GM12878 (cell line): ENCODE measurements around the gene LRRC4. TPM values are rescaled to one million over a fixed set of nuclear protein-coding genes. Genes with fewer than 3 reads are reported as not detected.

Experiments used
- ATAC-seq: fragments of 200-7000 bp; cut with Tn5 transposase; 3 replicates; pipeline ENCODE4 v1.9.1; 2020; ENCODE audit warnings: mild to moderate bottlenecking, moderate library complexity
- BruUV-seq: library from RNA; stranded (reverse); fragments of 400-500 nt; replicated peaks from 2 replicates; lab custom pipeline; 2021; lab: Mats Ljungman, UMichigan
- CTCF ChIA-PET: fragments of 300-600 bp; sonication (Branson Sonifier 250); formaldehyde crosslinking; extraction: SDS; loops from one replicate; lab custom pipeline; 2021; ENCODE audit warnings: inconsistent platforms; lab: Yijun Ruan, JAX
- POLR2A ChIA-PET: fragments of 350-600 bp; formaldehyde crosslinking; extraction: SDS; loops from one replicate; lab custom pipeline; 2021; ENCODE audit warnings: inconsistent platforms; lab: Charles Lee
- RAD21 ChIA-PET: fragments of 300-600 bp; sonication (Branson Sonifier 250); formaldehyde crosslinking; loops from one replicate; lab custom pipeline; 2023; ENCODE audit warnings: antibody characterized with exemption; ENCODE audit not compliant: unreplicated experiment; lab: Charles Lee
- SMC1A ChIA-PET: fragments of 300-600 bp; sonication (Branson Sonifier 250); formaldehyde crosslinking; loops from one replicate; lab custom pipeline; 2023; ENCODE audit not compliant: unreplicated experiment, uncharacterized antibody; lab: Charles Lee
- DNase-seq: peaks from one replicate; pipeline ENCODE4 v3.0.0-alpha.2; 2011; ENCODE audit warnings: low read depth, low spot score
- FAIRE-seq: peaks from 3 replicates; lab custom pipeline; 2011; peaks lifted over from hg19 to GRCh38; lab: Jason Lieb, UNC
- H2AFZ ChIP-seq: 2 replicates; pipeline ENCODE4 v1.6.0; 2011; ENCODE audit warnings: low read depth, low read length, control low read depth; ENCODE audit not compliant: control insufficient read depth
- H3K27ac ChIP-seq: 2 replicates; pipeline ENCODE4 v1.5.1; 2011; ENCODE audit warnings: control low read depth; ENCODE audit not compliant: control insufficient read depth, insufficient read depth
- H3K27me3 ChIP-seq, 2 experiments: replicated peaks in 1 of 2; 2 replicates each; pipeline versions ENCODE4 v1.6.0 to v1.6.1; 2011; ENCODE audit warnings: low read length in 1 of 2; ENCODE audit not compliant: control insufficient read depth in 2 of 2, insufficient read depth in 2 of 2
- H3K36me3 ChIP-seq, 2 experiments: 2 replicates each; pipeline ENCODE4 v1.5.1; 2011; ENCODE audit warnings: low read length in 1 of 2; ENCODE audit not compliant: control insufficient read depth in 2 of 2, insufficient read depth in 2 of 2
- H3K4me1 ChIP-seq: 2 replicates; pipeline ENCODE4 v1.6.1; 2011; ENCODE audit warnings: mild to moderate bottlenecking, low read length, moderate library complexity, mixed read lengths; ENCODE audit not compliant: control insufficient read depth, insufficient read depth
- H3K4me2 ChIP-seq: 2 replicates; pipeline ENCODE4 v1.6.0; 2011; ENCODE audit warnings: control low read depth; ENCODE audit not compliant: control insufficient read depth, insufficient read depth
- H3K4me3 ChIP-seq: fragments of 200-600 bp; sonication (generic); 2 replicates; pipeline ENCODE4 v1.5.1; 2016
- H3K79me2 ChIP-seq: 2 replicates; pipeline ENCODE4 v1.6.0; 2011; ENCODE audit warnings: low read length; ENCODE audit not compliant: control insufficient read depth, insufficient read depth
- H3K9ac ChIP-seq: 2 replicates; pipeline ENCODE4 v1.8.0; 2011; ENCODE audit warnings: low read length, control low read depth, mixed read lengths; ENCODE audit not compliant: control insufficient read depth, insufficient read depth
- H3K9me3 ChIP-seq: replicated peaks from 3 replicates; pipeline ENCODE4 v1.5.1; 2011; ENCODE audit warnings: mild to moderate bottlenecking, low read length; ENCODE audit not compliant: control insufficient read depth, insufficient read depth
- H4K20me1 ChIP-seq: 2 replicates; pipeline ENCODE4 v1.6.0; 2011; ENCODE audit not compliant: control insufficient read depth, insufficient read depth
- BRCA1 ChIP-seq: IDR thresholded peaks from 2 replicates; pipeline ENCODE4 v1.6.1; 2011; ENCODE audit warnings: low read depth, low read length, improper control_type of control experiment
- EGR1 ChIP-seq, 2 experiments: IDR thresholded peaks; 1 replicate in 1 of 2; 2 replicates in 1 of 2; pipeline ENCODE4 v1.6.1; 2011 to 2012; ENCODE audit warnings: low read depth in 2 of 2, low read length in 2 of 2, borderline replicate concordance in 1 of 2, mild to moderate bottlenecking in 1 of 2, moderate library complexity in 1 of 2
- IRF3 ChIP-seq: fragments of 450-650 bp; IDR thresholded peaks from 2 replicates; pipeline ENCODE4 v1.6.1; 2014; ENCODE audit warnings: mild to moderate bottlenecking
- MAX ChIP-seq: IDR thresholded peaks from 2 replicates; pipeline ENCODE4 v1.6.1; 2012; ENCODE audit warnings: low read depth, low read length, improper control_type of control experiment
- MEF2B ChIP-seq: fragments of 450-650 bp; IDR thresholded peaks from 2 replicates; pipeline ENCODE4 v1.6.1; 2018; ENCODE audit warnings: mild to moderate bottlenecking, moderate library complexity; ENCODE audit not compliant: partially characterized antibody, poor library complexity, severe bottlenecking
- NFYB ChIP-seq: IDR thresholded peaks from 2 replicates; pipeline ENCODE4 v1.6.1; 2011; ENCODE audit warnings: low read depth, mild to moderate bottlenecking, low read length, improper control_type of control experiment, moderate library complexity; ENCODE audit not compliant: insufficient read depth
- NKRF ChIP-seq: fragments of 450-650 bp; conservative IDR thresholded peaks from 2 replicates; pipeline ENCODE4 v1.6.1; 2017; ENCODE audit warnings: mild to moderate bottlenecking, moderate library complexity
- POLR2A ChIP-seq: IDR thresholded peaks from 2 replicates; pipeline ENCODE4 v1.6.1; 2011; ENCODE audit warnings: low read depth, mild to moderate bottlenecking, low read length
- RAD21 ChIP-seq: IDR thresholded peaks from 2 replicates; pipeline ENCODE4 v1.6.1; 2011; ENCODE audit warnings: mild to moderate bottlenecking, low read depth, low read length, moderate library complexity; ENCODE audit not compliant: insufficient read depth
- SUZ12 ChIP-seq: fragments of 200-600 bp; sonication (generic); IDR thresholded peaks from one replicate; pipeline ENCODE4 v1.6.1; 2018; ENCODE audit warnings: antibody characterized with exemption, mild to moderate bottlenecking; ENCODE audit not compliant: unreplicated experiment
- ZNF24 ChIP-seq: fragments of 450-650 bp; IDR thresholded peaks from 2 replicates; pipeline ENCODE4 v1.6.1; 2017; ENCODE audit warnings: antibody characterized with exemption, mild to moderate bottlenecking
- ZNF622 ChIP-seq: fragments of 450-650 bp; IDR thresholded peaks from 2 replicates; pipeline ENCODE4 v1.6.1; 2017; ENCODE audit warnings: mild to moderate bottlenecking, inconsistent platforms
- WGBS: methylation state at CpG from one replicate; pipeline ENCODE4 v1.1.6; 2016; ENCODE audit warnings: low lambda C conversion rate; ENCODE audit not compliant: insufficient replicate concordance, insufficient coverage; ENCODE audit errors: missing lambda C conversion rate; 5-methylcytosine and 5-hydroxymethylcytosine counted together
- in situ Hi-C: fragments of 300-500 bp; cut with MboI; formaldehyde crosslinking; loops from 9 replicates; pipeline ENCODE4 v1.14.3; 2018; ENCODE audit warnings: mixed read lengths
- intact Hi-C: fragments of 100-400 bp; cut with micrococcal nuclease; formaldehyde crosslinking; loops from one replicate; pipeline ENCODE4 v1.14.2; 2022; ENCODE audit not compliant: unreplicated experiment
- polyA plus RNA-seq, 11 experiments: library from polyadenylated mRNA; depleted of rRNA in 4 of 11; unstranded in 6 of 11; stranded (reverse) in 5 of 11; fragments of >200 nt; fragmentation: Nextera tagmentation in 4 of 11; fragmentation: Illumina TruSeq in 1 of 11; extraction: Ambion mirVana in 4 of 11; extraction: Trizol in 1 of 11; gene quantifications; 1 replicate in 1 of 11; 2 replicates in 10 of 11; pipeline versions ENCODE4 v1.2.1 to v1.2.3, GENCODE V29; 2011 to 2016; ENCODE audit warnings: inconsistent platforms in 2 of 11, missing spikeins in 2 of 11, low read depth in 1 of 11
- total RNA-seq, 4 experiments: library from RNA; depleted of rRNA in 3 of 4; stranded (reverse); fragments of >200 nt in 3 of 4; fragmentation: Illumina TruSeq in 1 of 4; extraction: Trizol in 1 of 4; gene quantifications; 2 replicates each; pipeline versions ENCODE4 v1.2.1 to v1.2.3, GENCODE V29; 2013 to 2021

LRRC4 gene
- total and polyA plus RNA-seq, 10 of the 15 experiments (the other 5 are each of a cell fraction or from before 2014, with no cell fraction given) = 0.06 to 0.85 (median 0.12) TPM; not detected in 4

- RAD21 ChIA-PET = no interaction called here
- CTCF ChIA-PET = interaction anchor here (0.6 to 0.8 kb wide), 3 partner anchors 111 to 715 kb away, joined by 3 to 4 read pairs (median 3); no protein-coding TSS in a partner anchor
- no peak for FAIRE-seq
- peaks cover 1% of the 10 kb centered on the region; the same call in 1 of the 2 replicates for H3K4me1 ChIP-seq
- no peak overlapping the region for H3K4me3 ChIP-seq
- H3K4me2 ChIP-seq = no peak overlapping the region
- DNase-seq = no peak
- ATAC-seq = no peak
- intact Hi-C loops = no loop called here
- peaks cover 10% of the 10 kb centered on the region; the same call in 1 of the 2 replicates for H4K20me1 ChIP-seq
- no peaks in the 10 kb centered on the region; the same call in 2 of the 3 replicates for H3K9me3 ChIP-seq
- 97% methylated on average over 6 of the region's 6 CpGs for WGBS
- H3K36me3 ChIP-seq = peaks cover 13 to 25% of the 10 kb centered on the region in 2 experiments
- no peak overlapping the region for H2AFZ ChIP-seq
- H3K27me3 ChIP-seq = no peaks in the 10 kb centered on the region
- POLR2A ChIA-PET = no interaction called here
- H3K79me2 ChIP-seq = no peaks in the 10 kb centered on the region
- in situ Hi-C loops = no loop called here
- TF ChIP-seq BRCA1 = no peak
- no peak for TF ChIP-seq EGR1 (IDR thresholded peaks at IDR 0.05; ENCODE audit: borderline replicate concordance in 1 of 2, low read depth in 2 of 2, low read length in 2 of 2)
- TF ChIP-seq NFYB = no peak
- TF ChIP-seq RAD21 = no peak
- TF ChIP-seq POLR2A = no peak
- TF ChIP-seq MAX = no peak
- TF ChIP-seq ZNF622 = no peak
- TF ChIP-seq MEF2B = no peak
- TF ChIP-seq IRF3 = no peak
- TF ChIP-seq ZNF24 = no peak
- TF ChIP-seq NKRF = no peak
- no peak for TF ChIP-seq SUZ12
- H3K27ac ChIP-seq = no peak overlapping the region
- SMC1A ChIA-PET = no interaction called here
- BruUV-seq = no TSS peak
- no peak overlapping the region for H3K9ac ChIP-seq
These were observed 5.9 kb downstream of the LRRC4 start for GRCh38 chr7:128025380-128025779.
